Endodermal cell (in vitro differentiated cells): ENCODE data around the gene ITGAX. TPM values are rescaled to one million over a fixed set of nuclear protein-coding genes. Genes with fewer than 3 reads are reported as not detected.
"Not testable (repeated sequence)": the region's sequence is repeated elsewhere in the genome, so short reads cannot be mapped to it uniquely, and the experiment has no call there.

Experiments used
- DNase-seq: peaks from one replicate; pipeline ENCODE4 v3.0.0-alpha.2; 2017
- H3K27ac ChIP-seq: 2 replicates; pipeline ENCODE4 v1.5.1; 2013; ENCODE audit warnings: mild to moderate bottlenecking, low read depth, low read length, moderate library complexity
- H3K27me3 ChIP-seq: 2 replicates; pipeline ENCODE4 v1.6.1; 2013; ENCODE audit warnings: mild to moderate bottlenecking, low read length, moderate library complexity; ENCODE audit not compliant: insufficient read depth, control insufficient read depth, poor library complexity, severe bottlenecking
- H3K36me3 ChIP-seq: 2 replicates; pipeline ENCODE4 v1.7.0; 2013; ENCODE audit warnings: mild to moderate bottlenecking, low read length, moderate library complexity; ENCODE audit not compliant: control insufficient read depth, insufficient read depth
- H3K4me1 ChIP-seq: one replicate; pipeline ENCODE4 v1.7.0; 2013; ENCODE audit warnings: low read length; ENCODE audit not compliant: control insufficient read depth, insufficient read depth
- H3K4me3 ChIP-seq: 2 replicates; pipeline ENCODE4 v1.5.1; 2013; ENCODE audit warnings: mild to moderate bottlenecking, low read length, moderate library complexity
- H3K9ac ChIP-seq: 2 replicates; pipeline ENCODE4 v1.6.1; 2013; ENCODE audit warnings: mild to moderate bottlenecking, low read length, moderate library complexity; ENCODE audit not compliant: poor library complexity, severe bottlenecking; ENCODE audit errors: extremely low read depth
- H3K9me3 ChIP-seq: 2 replicates; pipeline ENCODE4 v1.6.1; 2013; ENCODE audit warnings: mild to moderate bottlenecking, low read length, moderate library complexity; ENCODE audit not compliant: control insufficient read depth
- H3K27ac Mint-ChIP-seq: 2 replicates; pipeline ENCODE4 v1.8.0; 2020; ENCODE audit warnings: mixed read lengths
- H3K27me3 Mint-ChIP-seq: 2 replicates; pipeline ENCODE4 v1.8.0; 2021; ENCODE audit warnings: mild to moderate bottlenecking, mixed read lengths; ENCODE audit not compliant: insufficient read depth
- H3K36me3 Mint-ChIP-seq: 2 replicates; pipeline ENCODE4 v1.8.0; 2020; ENCODE audit warnings: low read depth, mixed read lengths
- H3K4me1 Mint-ChIP-seq: 2 replicates; pipeline ENCODE4 v1.8.0; 2020; ENCODE audit warnings: mixed read lengths
- H3K4me3 Mint-ChIP-seq: 2 replicates; pipeline ENCODE4 v1.8.0; 2020; ENCODE audit warnings: mild to moderate bottlenecking, moderate library complexity, mixed read lengths
- H3K9me3 Mint-ChIP-seq: 2 replicates; pipeline ENCODE4 v1.8.0; 2020; ENCODE audit warnings: mild to moderate bottlenecking, mixed read lengths
- WGBS, 2 experiments: methylation state at CpG; one replicate each; pipeline versions ENCODE4 v1.1.5 to v1.1.7; 2013; ENCODE audit warnings: missing lambda C conversion rate in 2 of 2, mixed read lengths in 1 of 2; ENCODE audit not compliant: insufficient coverage in 1 of 2, insufficient read length in 1 of 2; 5-methylcytosine and 5-hydroxymethylcytosine counted together
- long read RNA-seq, 4 experiments: library from polyadenylated mRNA in 2 of 4; library from RNA in 1 of 4; library from capped mRNA in 1 of 4; stranded (forward) in 3 of 4; unstranded in 1 of 4; transcript quantifications; one replicate each; pipeline ENCODE4 v2.0.0, GENCODE V29; 2020 to 2021; ENCODE audit warnings: inconsistent platforms in 1 of 4
- polyA plus RNA-seq, 2 experiments: library from polyadenylated mRNA; stranded (reverse); fragments of 50-300 nt; gene quantifications; one replicate each; pipeline ENCODE4 v1.2.3, GENCODE V29; 2013
- total RNA-seq, 2 donors: library from RNA; stranded (reverse); fragmentation: NEBNext Ultra II Directional in 1 of 2; extraction: Animal tissue kit (Norgen Biotek cat#: 25700) in 1 of 2; gene quantifications; 2 replicates in 1 of 2; 3 replicates in 1 of 2; pipeline ENCODE4 v1.2.1, GENCODE V29; 2021
- TF ChIP-seq, protein P1 (sequence below): fragments of 200-600 bp; sonication (generic); conservative IDR thresholded peaks from 2 replicates; pipeline ENCODE4 v1.5.0; 2021; ENCODE audit warnings: antibody characterized with exemption, mild to moderate bottlenecking

The ITGAX gene
- total RNA-seq, result under 1 TPM in 1 of 2 donors, not detected in 1; 0.22 TPM
- not detected for polyA plus RNA-seq (2013, experiment 1 of 2)
- not detected for polyA plus RNA-seq (2013, experiment 2 of 2)
- long read RNA-seq, experiment 1, result 0 reads
- long read RNA-seq, experiment 2, result 0 reads
- long read RNA-seq, experiment 3, result 0 reads
- long read RNA-seq, experiment 4, partial matches to known transcripts, result 1 of 1 reads
- long read RNA-seq, experiment 4, other reads (novel, unspliced or antisense), result 0 of 1 reads

DNA sequence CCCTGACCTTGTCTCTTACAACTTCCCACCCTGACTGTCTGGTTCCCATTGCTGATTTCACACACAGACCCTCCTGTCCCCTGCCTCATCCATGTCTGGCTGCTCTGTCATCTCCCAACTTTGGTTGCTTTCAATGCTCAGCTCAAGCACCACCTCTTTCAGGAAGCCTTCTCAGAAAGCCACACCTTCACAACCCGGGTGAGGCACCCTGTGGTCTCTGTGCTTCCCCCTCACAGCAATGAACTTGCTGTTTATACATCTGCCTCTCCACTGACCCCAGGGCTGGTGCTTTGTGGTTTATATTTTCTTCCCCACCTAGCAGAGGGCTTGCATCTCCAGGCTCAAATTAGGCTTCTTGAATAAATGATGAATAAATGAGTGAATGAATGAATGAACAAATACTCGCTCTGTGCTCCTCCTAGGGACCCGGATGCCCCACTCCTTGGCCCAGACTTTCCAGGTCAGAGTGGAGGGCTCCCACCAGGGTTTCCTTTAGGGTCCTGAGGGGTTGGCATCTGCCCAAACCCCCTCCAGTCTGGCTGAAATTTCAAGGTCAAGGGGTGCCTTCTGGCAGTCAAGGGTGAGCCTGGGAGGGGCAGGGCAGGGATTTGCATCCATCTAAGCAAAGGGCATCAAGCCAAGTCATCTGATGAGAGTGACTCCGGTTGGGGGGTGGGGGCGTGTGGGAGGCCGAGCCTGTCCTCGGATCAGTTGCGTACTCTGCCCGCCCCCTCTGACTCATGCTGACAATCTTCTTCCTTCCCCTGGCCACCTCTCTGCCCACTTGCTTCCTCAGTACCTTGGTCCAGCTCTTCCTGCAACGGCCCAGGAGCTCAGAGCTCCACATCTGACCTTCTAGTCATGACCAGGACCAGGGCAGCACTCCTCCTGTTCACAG, at the start of gene ITGAX:
Gene ITGAX (plus strand): TSS at position 783 of the 898 bp plus-strand sequence. CDS start 79 bp downstream, at position 862.
- Histone ChIP-seq H3K27me3 (peaks cover 4% of the 10 kb centered on the region), H3K9ac (no peak within 1 kb of the TSS), H3K9me3 (no peaks in the 10 kb centered on the region), H3K4me1 (no peaks in the 10 kb centered on the region), H3K27ac (no peak within 1 kb of the TSS), H3K36me3 (no peaks in the 10 kb centered on the region), H3K4me3 (no peak within 1 kb of the TSS)
- Mint-ChIP-seq H3K27me3 (peaks cover 12% of the 10 kb centered on the region), H3K4me1 (no peaks in the 10 kb centered on the region), H3K36me3 (no peaks in the 10 kb centered on the region), H3K27ac (no peak within 1 kb of the TSS), H3K4me3 (no peak within 1 kb of the TSS), H3K9me3 (no peaks in the 10 kb centered on the region)
- 65 to 67% methylated on average over 8 to 10 of the region's 10 CpGs for WGBS, 2 experiments
- TF ChIP-seq, protein P1, sequence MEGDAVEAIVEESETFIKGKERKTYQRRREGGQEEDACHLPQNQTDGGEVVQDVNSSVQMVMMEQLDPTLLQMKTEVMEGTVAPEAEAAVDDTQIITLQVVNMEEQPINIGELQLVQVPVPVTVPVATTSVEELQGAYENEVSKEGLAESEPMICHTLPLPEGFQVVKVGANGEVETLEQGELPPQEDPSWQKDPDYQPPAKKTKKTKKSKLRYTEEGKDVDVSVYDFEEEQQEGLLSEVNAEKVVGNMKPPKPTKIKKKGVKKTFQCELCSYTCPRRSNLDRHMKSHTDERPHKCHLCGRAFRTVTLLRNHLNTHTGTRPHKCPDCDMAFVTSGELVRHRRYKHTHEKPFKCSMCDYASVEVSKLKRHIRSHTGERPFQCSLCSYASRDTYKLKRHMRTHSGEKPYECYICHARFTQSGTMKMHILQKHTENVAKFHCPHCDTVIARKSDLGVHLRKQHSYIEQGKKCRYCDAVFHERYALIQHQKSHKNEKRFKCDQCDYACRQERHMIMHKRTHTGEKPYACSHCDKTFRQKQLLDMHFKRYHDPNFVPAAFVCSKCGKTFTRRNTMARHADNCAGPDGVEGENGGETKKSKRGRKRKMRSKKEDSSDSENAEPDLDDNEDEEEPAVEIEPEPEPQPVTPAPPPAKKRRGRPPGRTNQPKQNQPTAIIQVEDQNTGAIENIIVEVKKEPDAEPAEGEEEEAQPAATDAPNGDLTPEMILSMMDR, result no peak
- DNase-seq, result peak; percentile 65

DNA sequence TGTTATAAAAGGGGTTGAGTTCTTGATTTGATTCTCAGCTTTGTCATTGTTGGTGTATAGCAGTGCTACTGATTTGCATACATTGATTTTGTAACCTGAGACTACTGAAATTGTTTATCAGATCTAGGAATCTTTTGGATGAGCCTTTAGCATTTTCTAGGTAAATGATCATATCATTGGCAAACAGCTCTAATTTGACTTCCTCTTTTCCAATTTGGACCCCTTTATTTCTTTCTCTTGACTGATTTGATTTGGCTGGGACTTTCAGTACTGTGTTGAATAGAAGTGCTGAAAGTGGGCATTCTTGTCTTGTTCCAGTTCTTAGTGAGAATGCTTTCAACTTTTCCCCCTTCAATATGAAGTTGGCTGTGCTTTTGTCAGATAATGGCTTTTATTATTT, 49.8 kb upstream of the ITGAX start:
- no peak overlapping the region for H3K27ac Mint-ChIP-seq
- Histone ChIP-seq H3K9ac (no peak overlapping the region), H3K36me3 (no peaks in the 10 kb centered on the region), H3K4me3 (no peak overlapping the region), H3K4me1 (no peaks in the 10 kb centered on the region), H3K27me3 (no peaks in the 10 kb centered on the region), H3K9me3 (no peaks in the 10 kb centered on the region), H3K27ac (no peak overlapping the region)
- H3K27me3 Mint-ChIP-seq, result peaks cover 16% of the 10 kb centered on the region
- TF ChIP-seq, protein P1, result no peak
- H3K9me3 Mint-ChIP-seq, result no peaks in the 10 kb centered on the region
- DNase-seq, result no peak
- H3K36me3 Mint-ChIP-seq, result no peaks in the 10 kb centered on the region
- H3K4me3 Mint-ChIP-seq, result no peak overlapping the region
- no peaks in the 10 kb centered on the region for H3K4me1 Mint-ChIP-seq

DNA sequence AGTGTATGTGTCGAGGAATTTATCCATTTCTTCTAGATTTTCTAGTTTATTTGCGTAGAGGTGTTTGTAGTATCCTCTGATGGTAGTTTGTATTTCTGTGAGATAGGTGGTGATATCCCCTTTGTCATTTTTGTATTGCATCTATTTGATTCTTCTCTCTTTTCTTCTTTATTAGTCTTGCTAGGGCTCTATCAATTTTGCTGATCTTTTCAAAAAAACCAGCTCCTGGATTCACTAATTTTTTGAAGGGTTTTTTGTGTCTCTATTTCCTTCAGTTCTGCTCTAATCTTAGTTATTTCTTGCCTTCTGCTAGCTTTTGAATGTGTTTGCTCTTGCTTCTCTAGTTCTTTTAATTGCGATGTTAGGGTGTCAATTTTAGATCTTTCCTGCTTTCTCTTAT, 46.6 kb upstream of the ITGAX start:
- H3K4me3 Mint-ChIP-seq, H3K4me3 ChIP-seq, H3K9me3 ChIP-seq, DNase-seq, H3K4me1 Mint-ChIP-seq, H3K9me3 Mint-ChIP-seq, H3K27me3 ChIP-seq, H3K27ac Mint-ChIP-seq, H3K36me3 ChIP-seq, H3K36me3 Mint-ChIP-seq, H3K9ac ChIP-seq, H3K4me1 ChIP-seq, H3K27ac ChIP-seq: not testable (repeated sequence)
- WGBS, 2 experiments, result no CpG with 5 or more reads among the region's 3 CpGs
- H3K27me3 Mint-ChIP-seq, result peaks cover 22% of the 10 kb centered on the region
